GM23338 (cell line): Measurements from ENCODE around the gene CFAP65. TPM values are rescaled to one million over a fixed set of nuclear protein-coding genes. Genes with fewer than 3 reads are reported as not detected.

ENCODE experiments used
- CREB1 ChIP-seq: fragments of 250-450 bp; sonication (Bioruptor Pico); IDR thresholded peaks from 2 replicates; pipeline ENCODE4 v1.5.0; 2020; ENCODE audit warnings: low read depth, mild to moderate bottlenecking, moderate library complexity
- POLR2AphosphoS5 ChIP-seq: IDR thresholded peaks from 2 replicates; pipeline ENCODE4 v1.6.1; 2016; ENCODE audit warnings: antibody characterized with exemption, low read depth
- ZNF114 ChIP-seq: fragments of 250-450 bp; sonication (Bioruptor Pico); IDR thresholded peaks from 2 replicates; pipeline ENCODE4 v1.5.0; 2020; ENCODE audit warnings: mild to moderate bottlenecking, moderate library complexity
- polyA plus RNA-seq: library from polyadenylated mRNA; unstranded; fragments of >200 nt; fragmentation: Nextera tagmentation; extraction: Ambion mirVana; gene quantifications from 2 replicates; pipeline ENCODE4 v1.2.1, GENCODE V29; 2016
- total RNA-seq: library from RNA; depleted of rRNA; stranded (reverse); fragments of >200 nt; shearing (Covaris generic); gene quantifications from 2 replicates; pipeline ENCODE4 v1.2.3, GENCODE V29; 2014
- TF ChIP-seq, protein P1 (sequence below): fragments of 250-450 bp; sonication (Bioruptor Pico); IDR thresholded peaks from 2 replicates; pipeline ENCODE4 v1.5.0; 2020; ENCODE audit warnings: mild to moderate bottlenecking, moderate library complexity
- TF ChIP-seq, protein P2 (sequence below): IDR thresholded peaks from 2 replicates; pipeline ENCODE4 v1.6.1; 2016; ENCODE audit warnings: antibody characterized with exemption
- TF ChIP-seq, protein P3 (sequence below), 2 experiments: fragments of 200-600 bp in 1 of 2; sonication (generic) in 1 of 2; conservative IDR thresholded peaks; 2 replicates each; pipeline versions ENCODE4 v1.5.1 to v1.6.1; 2016 to 2017; ENCODE audit warnings: antibody characterized with exemption in 2 of 2, low read depth in 2 of 2, mild to moderate bottlenecking in 2 of 2, moderate library complexity in 1 of 2

CFAP65 gene
- total and polyA plus RNA-seq, 2 experiments from 2014 or later, result 0.38 to 0.74 TPM

GRCh38 chr2:218970894-218971293 lies 70.4 kb downstream of the CFAP65 start (continued):
- TF ChIP-seq, protein P1, sequence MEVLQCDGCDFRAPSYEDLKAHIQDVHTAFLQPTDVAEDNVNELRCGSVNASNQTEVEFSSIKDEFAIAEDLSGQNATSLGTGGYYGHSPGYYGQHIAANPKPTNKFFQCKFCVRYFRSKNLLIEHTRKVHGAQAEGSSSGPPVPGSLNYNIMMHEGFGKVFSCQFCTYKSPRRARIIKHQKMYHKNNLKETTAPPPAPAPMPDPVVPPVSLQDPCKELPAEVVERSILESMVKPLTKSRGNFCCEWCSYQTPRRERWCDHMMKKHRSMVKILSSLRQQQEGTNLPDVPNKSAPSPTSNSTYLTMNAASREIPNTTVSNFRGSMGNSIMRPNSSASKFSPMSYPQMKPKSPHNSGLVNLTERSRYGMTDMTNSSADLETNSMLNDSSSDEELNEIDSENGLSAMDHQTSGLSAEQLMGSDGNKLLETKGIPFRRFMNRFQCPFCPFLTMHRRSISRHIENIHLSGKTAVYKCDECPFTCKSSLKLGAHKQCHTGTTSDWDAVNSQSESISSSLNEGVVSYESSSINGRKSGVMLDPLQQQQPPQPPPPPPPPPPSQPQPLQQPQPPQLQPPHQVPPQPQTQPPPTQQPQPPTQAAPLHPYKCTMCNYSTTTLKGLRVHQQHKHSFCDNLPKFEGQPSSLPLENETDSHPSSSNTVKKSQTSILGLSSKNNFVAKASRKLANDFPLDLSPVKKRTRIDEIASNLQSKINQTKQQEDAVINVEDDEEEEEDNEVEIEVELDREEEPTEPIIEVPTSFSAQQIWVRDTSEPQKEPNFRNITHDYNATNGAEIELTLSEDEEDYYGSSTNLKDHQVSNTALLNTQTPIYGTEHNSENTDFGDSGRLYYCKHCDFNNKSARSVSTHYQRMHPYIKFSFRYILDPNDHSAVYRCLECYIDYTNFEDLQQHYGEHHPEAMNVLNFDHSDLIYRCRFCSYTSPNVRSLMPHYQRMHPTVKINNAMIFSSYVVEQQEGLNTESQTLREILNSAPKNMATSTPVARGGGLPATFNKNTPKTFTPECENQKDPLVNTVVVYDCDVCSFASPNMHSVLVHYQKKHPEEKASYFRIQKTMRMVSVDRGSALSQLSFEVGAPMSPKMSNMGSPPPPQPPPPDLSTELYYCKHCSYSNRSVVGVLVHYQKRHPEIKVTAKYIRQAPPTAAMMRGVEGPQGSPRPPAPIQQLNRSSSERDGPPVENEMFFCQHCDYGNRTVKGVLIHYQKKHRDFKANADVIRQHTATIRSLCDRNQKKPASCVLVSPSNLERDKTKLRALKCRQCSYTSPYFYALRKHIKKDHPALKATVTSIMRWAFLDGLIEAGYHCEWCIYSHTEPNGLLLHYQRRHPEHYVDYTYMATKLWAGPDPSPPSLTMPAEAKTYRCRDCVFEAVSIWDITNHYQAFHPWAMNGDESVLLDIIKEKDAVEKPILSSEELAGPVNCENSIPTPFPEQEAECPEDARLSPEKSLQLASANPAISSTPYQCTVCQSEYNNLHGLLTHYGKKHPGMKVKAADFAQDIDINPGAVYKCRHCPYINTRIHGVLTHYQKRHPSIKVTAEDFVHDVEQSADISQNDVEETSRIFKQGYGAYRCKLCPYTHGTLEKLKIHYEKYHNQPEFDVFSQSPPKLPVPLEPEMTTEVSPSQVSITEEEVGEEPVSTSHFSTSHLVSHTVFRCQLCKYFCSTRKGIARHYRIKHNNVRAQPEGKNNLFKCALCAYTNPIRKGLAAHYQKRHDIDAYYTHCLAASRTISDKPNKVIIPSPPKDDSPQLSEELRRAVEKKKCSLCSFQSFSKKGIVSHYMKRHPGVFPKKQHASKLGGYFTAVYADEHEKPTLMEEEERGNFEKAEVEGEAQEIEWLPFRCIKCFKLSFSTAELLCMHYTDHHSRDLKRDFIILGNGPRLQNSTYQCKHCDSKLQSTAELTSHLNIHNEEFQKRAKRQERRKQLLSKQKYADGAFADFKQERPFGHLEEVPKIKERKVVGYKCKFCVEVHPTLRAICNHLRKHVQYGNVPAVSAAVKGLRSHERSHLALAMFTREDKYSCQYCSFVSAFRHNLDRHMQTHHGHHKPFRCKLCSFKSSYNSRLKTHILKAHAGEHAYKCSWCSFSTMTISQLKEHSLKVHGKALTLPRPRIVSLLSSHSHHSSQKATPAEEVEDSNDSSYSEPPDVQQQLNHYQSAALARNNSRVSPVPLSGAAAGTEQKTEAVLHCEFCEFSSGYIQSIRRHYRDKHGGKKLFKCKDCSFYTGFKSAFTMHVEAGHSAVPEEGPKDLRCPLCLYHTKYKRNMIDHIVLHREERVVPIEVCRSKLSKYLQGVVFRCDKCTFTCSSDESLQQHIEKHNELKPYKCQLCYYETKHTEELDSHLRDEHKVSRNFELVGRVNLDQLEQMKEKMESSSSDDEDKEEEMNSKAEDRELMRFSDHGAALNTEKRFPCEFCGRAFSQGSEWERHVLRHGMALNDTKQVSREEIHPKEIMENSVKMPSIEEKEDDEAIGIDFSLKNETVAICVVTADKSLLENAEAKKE, result no peak
- TF ChIP-seq, protein P2, sequence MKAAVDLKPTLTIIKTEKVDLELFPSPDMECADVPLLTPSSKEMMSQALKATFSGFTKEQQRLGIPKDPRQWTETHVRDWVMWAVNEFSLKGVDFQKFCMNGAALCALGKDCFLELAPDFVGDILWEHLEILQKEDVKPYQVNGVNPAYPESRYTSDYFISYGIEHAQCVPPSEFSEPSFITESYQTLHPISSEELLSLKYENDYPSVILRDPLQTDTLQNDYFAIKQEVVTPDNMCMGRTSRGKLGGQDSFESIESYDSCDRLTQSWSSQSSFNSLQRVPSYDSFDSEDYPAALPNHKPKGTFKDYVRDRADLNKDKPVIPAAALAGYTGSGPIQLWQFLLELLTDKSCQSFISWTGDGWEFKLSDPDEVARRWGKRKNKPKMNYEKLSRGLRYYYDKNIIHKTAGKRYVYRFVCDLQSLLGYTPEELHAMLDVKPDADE, result no peak
- TF ChIP-seq, protein P3, sequence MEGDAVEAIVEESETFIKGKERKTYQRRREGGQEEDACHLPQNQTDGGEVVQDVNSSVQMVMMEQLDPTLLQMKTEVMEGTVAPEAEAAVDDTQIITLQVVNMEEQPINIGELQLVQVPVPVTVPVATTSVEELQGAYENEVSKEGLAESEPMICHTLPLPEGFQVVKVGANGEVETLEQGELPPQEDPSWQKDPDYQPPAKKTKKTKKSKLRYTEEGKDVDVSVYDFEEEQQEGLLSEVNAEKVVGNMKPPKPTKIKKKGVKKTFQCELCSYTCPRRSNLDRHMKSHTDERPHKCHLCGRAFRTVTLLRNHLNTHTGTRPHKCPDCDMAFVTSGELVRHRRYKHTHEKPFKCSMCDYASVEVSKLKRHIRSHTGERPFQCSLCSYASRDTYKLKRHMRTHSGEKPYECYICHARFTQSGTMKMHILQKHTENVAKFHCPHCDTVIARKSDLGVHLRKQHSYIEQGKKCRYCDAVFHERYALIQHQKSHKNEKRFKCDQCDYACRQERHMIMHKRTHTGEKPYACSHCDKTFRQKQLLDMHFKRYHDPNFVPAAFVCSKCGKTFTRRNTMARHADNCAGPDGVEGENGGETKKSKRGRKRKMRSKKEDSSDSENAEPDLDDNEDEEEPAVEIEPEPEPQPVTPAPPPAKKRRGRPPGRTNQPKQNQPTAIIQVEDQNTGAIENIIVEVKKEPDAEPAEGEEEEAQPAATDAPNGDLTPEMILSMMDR (conservative IDR thresholded peaks at IDR 0.05; ENCODE audit: low read depth in 2 of 2), result no peak
- TF ChIP-seq ZNF114 (CRISPR knock-in tag) (no peak), CREB1 (CRISPR knock-in tag) (no peak), POLR2AphosphoS5 (no peak)
